Dedifferentiated amniotic fluid mesenchymal stem cell (primary cell): ENCODE results near the gene MED13L.

Experiments
- DNase-seq: peaks from one replicate; pipeline ENCODE4 v3.0.0-alpha.2; 2016; ENCODE audit errors: extremely low spot score

Gene MED13L

GRCh38 chr12:116182359-116183063, 95.0 kb downstream of the MED13L start:
- DNase-seq, result no peak

- no peak for DNase-seq
These were observed 97.0 kb downstream of the MED13L start for GRCh38 chr12:116180448-116180847.

- DNase-seq, result no peak
These were observed 98.1 kb downstream of the MED13L start for GRCh38 chr12:116179384-116179783.

- no peak for DNase-seq
These were observed 100.5 kb downstream of the MED13L start for GRCh38 chr12:116177017-116177416.

GRCh38 chr12:116174904-116175303, 102.6 kb downstream of the MED13L start:
- no peak for DNase-seq

- no peak for DNase-seq
These were observed 103.5 kb downstream of the MED13L start for GRCh38 chr12:116174006-116174405.

- no peak for DNase-seq
These were observed 105.2 kb downstream of the MED13L start for GRCh38 chr12:116172224-116172849.

GRCh38 chr12:116171549-116171948, 105.9 kb downstream of the MED13L start:
- no peak for DNase-seq

- no peak for DNase-seq
These were observed 108.4 kb downstream of the MED13L start for GRCh38 chr12:116169071-116169470.

GRCh38 chr12:116166306-116166705, 111.2 kb downstream of the MED13L start:
- DNase-seq, result no peak

- DNase-seq, result no peak
These were observed 112.5 kb downstream of the MED13L start for GRCh38 chr12:116165036-116165425.

- peak; percentile 33 for DNase-seq
These were observed 113.0 kb downstream of the MED13L start for GRCh38 chr12:116164250-116165035.

GRCh38 chr12:116162071-116162470, 115.4 kb downstream of the MED13L start:
- DNase-seq, result no peak

- no peak for DNase-seq
These were observed 115.9 kb downstream of the MED13L start for GRCh38 chr12:116161588-116161987.

GRCh38 chr12:116160883-116161458, 116.5 kb downstream of the MED13L start:
- no peak for DNase-seq

GRCh38 chr12:116160231-116160630, 117.3 kb downstream of the MED13L start:
- DNase-seq, result no peak

GRCh38 chr12:116159593-116160200, 117.8 kb downstream of the MED13L start:
- no peak for DNase-seq

GRCh38 chr12:116159175-116159574, 118.3 kb downstream of the MED13L start:
- DNase-seq, result peak; percentile 89

GRCh38 chr12:116157845-116158267, 119.6 kb downstream of the MED13L start:
- DNase-seq, result no peak

- DNase-seq, result no peak
These were observed 120.9 kb downstream of the MED13L start for GRCh38 chr12:116156614-116157013.

GRCh38 chr12:116155383-116155782, 122.1 kb downstream of the MED13L start:
- DNase-seq, result no peak

- DNase-seq, result no peak
These were observed 123.5 kb downstream of the MED13L start for GRCh38 chr12:116153983-116154382.
